GM12878 (cell line): ENCODE results near the gene GLI1. TPM values are rescaled to one million over a fixed set of nuclear protein-coding genes. Genes with fewer than 3 reads are reported as not detected.

Experiments used
- ATAC-seq: fragments of 200-7000 bp; cut with Tn5 transposase; 3 replicates; pipeline ENCODE4 v1.9.1; 2020; ENCODE audit warnings: mild to moderate bottlenecking, moderate library complexity
- BruUV-seq: library from RNA; stranded (reverse); fragments of 400-500 nt; replicated peaks from 2 replicates; lab custom pipeline; 2021; lab: Mats Ljungman, UMichigan
- CTCF ChIA-PET: fragments of 300-600 bp; sonication (Branson Sonifier 250); formaldehyde crosslinking; extraction: SDS; loops from one replicate; lab custom pipeline; 2021; ENCODE audit warnings: inconsistent platforms; lab: Yijun Ruan, JAX
- POLR2A ChIA-PET: fragments of 350-600 bp; formaldehyde crosslinking; extraction: SDS; loops from one replicate; lab custom pipeline; 2021; ENCODE audit warnings: inconsistent platforms; lab: Charles Lee
- RAD21 ChIA-PET: fragments of 300-600 bp; sonication (Branson Sonifier 250); formaldehyde crosslinking; loops from one replicate; lab custom pipeline; 2023; ENCODE audit warnings: antibody characterized with exemption; ENCODE audit not compliant: unreplicated experiment; lab: Charles Lee
- SMC1A ChIA-PET: fragments of 300-600 bp; sonication (Branson Sonifier 250); formaldehyde crosslinking; loops from one replicate; lab custom pipeline; 2023; ENCODE audit not compliant: unreplicated experiment, uncharacterized antibody; lab: Charles Lee
- DNase-seq: peaks from one replicate; pipeline ENCODE4 v3.0.0-alpha.2; 2011; ENCODE audit warnings: low read depth, low spot score
- FAIRE-seq: peaks from 3 replicates; lab custom pipeline; 2011; peaks lifted over from hg19 to GRCh38; lab: Jason Lieb, UNC
- H2AFZ ChIP-seq: 2 replicates; pipeline ENCODE4 v1.6.0; 2011; ENCODE audit warnings: low read depth, low read length, control low read depth; ENCODE audit not compliant: control insufficient read depth
- H3K27ac ChIP-seq: 2 replicates; pipeline ENCODE4 v1.5.1; 2011; ENCODE audit warnings: control low read depth; ENCODE audit not compliant: control insufficient read depth, insufficient read depth
- H3K27me3 ChIP-seq, 2 experiments: replicated peaks in 1 of 2; 2 replicates each; pipeline versions ENCODE4 v1.6.0 to v1.6.1; 2011; ENCODE audit warnings: low read length in 1 of 2; ENCODE audit not compliant: control insufficient read depth in 2 of 2, insufficient read depth in 2 of 2
- H3K36me3 ChIP-seq, 2 experiments: 2 replicates each; pipeline ENCODE4 v1.5.1; 2011; ENCODE audit warnings: low read length in 1 of 2; ENCODE audit not compliant: control insufficient read depth in 2 of 2, insufficient read depth in 2 of 2
- H3K4me1 ChIP-seq: 2 replicates; pipeline ENCODE4 v1.6.1; 2011; ENCODE audit warnings: mild to moderate bottlenecking, low read length, moderate library complexity, mixed read lengths; ENCODE audit not compliant: control insufficient read depth, insufficient read depth
- H3K4me2 ChIP-seq: 2 replicates; pipeline ENCODE4 v1.6.0; 2011; ENCODE audit warnings: control low read depth; ENCODE audit not compliant: control insufficient read depth, insufficient read depth
- H3K4me3 ChIP-seq: fragments of 200-600 bp; sonication (generic); 2 replicates; pipeline ENCODE4 v1.5.1; 2016
- H3K79me2 ChIP-seq: 2 replicates; pipeline ENCODE4 v1.6.0; 2011; ENCODE audit warnings: low read length; ENCODE audit not compliant: control insufficient read depth, insufficient read depth
- H3K9ac ChIP-seq: 2 replicates; pipeline ENCODE4 v1.8.0; 2011; ENCODE audit warnings: low read length, control low read depth, mixed read lengths; ENCODE audit not compliant: control insufficient read depth, insufficient read depth
- H3K9me3 ChIP-seq: replicated peaks from 3 replicates; pipeline ENCODE4 v1.5.1; 2011; ENCODE audit warnings: mild to moderate bottlenecking, low read length; ENCODE audit not compliant: control insufficient read depth, insufficient read depth
- H4K20me1 ChIP-seq: 2 replicates; pipeline ENCODE4 v1.6.0; 2011; ENCODE audit not compliant: control insufficient read depth, insufficient read depth
- CBX5 ChIP-seq: sonication (generic); IDR thresholded peaks from 2 replicates; pipeline ENCODE4 v1.6.1; 2016; ENCODE audit warnings: low read depth, moderate library complexity, mild to moderate bottlenecking, inconsistent platforms
- LARP7 ChIP-seq: fragments of 450-650 bp; IDR thresholded peaks from 2 replicates; pipeline ENCODE4 v1.6.1; 2017; ENCODE audit warnings: mild to moderate bottlenecking
- ZBTB33 ChIP-seq: fragments of 450-650 bp; IDR thresholded peaks from 2 replicates; pipeline ENCODE4 v1.6.1; 2017; ENCODE audit warnings: mild to moderate bottlenecking
- WGBS: methylation state at CpG from one replicate; pipeline ENCODE4 v1.1.6; 2016; ENCODE audit warnings: low lambda C conversion rate; ENCODE audit not compliant: insufficient replicate concordance, insufficient coverage; ENCODE audit errors: missing lambda C conversion rate; 5-methylcytosine and 5-hydroxymethylcytosine counted together
- in situ Hi-C: fragments of 300-500 bp; cut with MboI; formaldehyde crosslinking; loops from 9 replicates; pipeline ENCODE4 v1.14.3; 2018; ENCODE audit warnings: mixed read lengths
- intact Hi-C: fragments of 100-400 bp; cut with micrococcal nuclease; formaldehyde crosslinking; loops from one replicate; pipeline ENCODE4 v1.14.2; 2022; ENCODE audit not compliant: unreplicated experiment
- polyA plus RNA-seq, 11 experiments: library from polyadenylated mRNA; depleted of rRNA in 4 of 11; unstranded in 6 of 11; stranded (reverse) in 5 of 11; fragments of >200 nt; fragmentation: Nextera tagmentation in 4 of 11; fragmentation: Illumina TruSeq in 1 of 11; extraction: Ambion mirVana in 4 of 11; extraction: Trizol in 1 of 11; gene quantifications; 1 replicate in 1 of 11; 2 replicates in 10 of 11; pipeline versions ENCODE4 v1.2.1 to v1.2.3, GENCODE V29; 2011 to 2016; ENCODE audit warnings: inconsistent platforms in 2 of 11, missing spikeins in 2 of 11, low read depth in 1 of 11
- total RNA-seq, 4 experiments: library from RNA; depleted of rRNA in 3 of 4; stranded (reverse); fragments of >200 nt in 3 of 4; fragmentation: Illumina TruSeq in 1 of 4; extraction: Trizol in 1 of 4; gene quantifications; 2 replicates each; pipeline versions ENCODE4 v1.2.1 to v1.2.3, GENCODE V29; 2013 to 2021
- TF ChIP-seq, protein P1 (sequence below): IDR thresholded peaks from 2 replicates; pipeline ENCODE4 v1.6.1; 2012; ENCODE audit warnings: improper control_type of control experiment, low read depth, low read length; ENCODE audit not compliant: insufficient replicate concordance

The GLI1 gene
- total and polyA plus RNA-seq, 10 of the 15 experiments (the other 5 are each of a cell fraction or from before 2014, with no cell fraction given), result 0.27 to 1.2 (median 0.49) TPM

GRCh38 chr12:57444744-57445143 lies 14.8 kb upstream of the GLI1 start:
- RAD21 ChIA-PET, result interaction anchor here (0.5 to 1.5 kb wide), 3 partner anchors 8 to 41 kb away, joined by 3 to 5 read pairs (median 3); partner anchors contain the start of gene GLI1
- CTCF ChIA-PET, result interaction anchor here (0.7 to 6.3 kb wide), 7 partner anchors 9 to 238 kb away, joined by 3 to 49 read pairs (median 6); partner anchors contain the start of gene INHBE
- no peaks in the 10 kb centered on the region for H3K79me2 ChIP-seq
- H3K9me3 ChIP-seq, result no peaks in the 10 kb centered on the region; the same call in 1 of the 3 replicates
- H3K4me2 ChIP-seq, result no peak overlapping the region
- no peaks in the 10 kb centered on the region for H3K27me3 ChIP-seq
- H3K4me3 ChIP-seq, result no peak overlapping the region
- ATAC-seq (no peak), DNase-seq (no peak), FAIRE-seq (no peak)
- TF ChIP-seq LARP7 (no peak), ZBTB33 (no peak), CBX5 (no peak)
- TF ChIP-seq, protein P1, sequence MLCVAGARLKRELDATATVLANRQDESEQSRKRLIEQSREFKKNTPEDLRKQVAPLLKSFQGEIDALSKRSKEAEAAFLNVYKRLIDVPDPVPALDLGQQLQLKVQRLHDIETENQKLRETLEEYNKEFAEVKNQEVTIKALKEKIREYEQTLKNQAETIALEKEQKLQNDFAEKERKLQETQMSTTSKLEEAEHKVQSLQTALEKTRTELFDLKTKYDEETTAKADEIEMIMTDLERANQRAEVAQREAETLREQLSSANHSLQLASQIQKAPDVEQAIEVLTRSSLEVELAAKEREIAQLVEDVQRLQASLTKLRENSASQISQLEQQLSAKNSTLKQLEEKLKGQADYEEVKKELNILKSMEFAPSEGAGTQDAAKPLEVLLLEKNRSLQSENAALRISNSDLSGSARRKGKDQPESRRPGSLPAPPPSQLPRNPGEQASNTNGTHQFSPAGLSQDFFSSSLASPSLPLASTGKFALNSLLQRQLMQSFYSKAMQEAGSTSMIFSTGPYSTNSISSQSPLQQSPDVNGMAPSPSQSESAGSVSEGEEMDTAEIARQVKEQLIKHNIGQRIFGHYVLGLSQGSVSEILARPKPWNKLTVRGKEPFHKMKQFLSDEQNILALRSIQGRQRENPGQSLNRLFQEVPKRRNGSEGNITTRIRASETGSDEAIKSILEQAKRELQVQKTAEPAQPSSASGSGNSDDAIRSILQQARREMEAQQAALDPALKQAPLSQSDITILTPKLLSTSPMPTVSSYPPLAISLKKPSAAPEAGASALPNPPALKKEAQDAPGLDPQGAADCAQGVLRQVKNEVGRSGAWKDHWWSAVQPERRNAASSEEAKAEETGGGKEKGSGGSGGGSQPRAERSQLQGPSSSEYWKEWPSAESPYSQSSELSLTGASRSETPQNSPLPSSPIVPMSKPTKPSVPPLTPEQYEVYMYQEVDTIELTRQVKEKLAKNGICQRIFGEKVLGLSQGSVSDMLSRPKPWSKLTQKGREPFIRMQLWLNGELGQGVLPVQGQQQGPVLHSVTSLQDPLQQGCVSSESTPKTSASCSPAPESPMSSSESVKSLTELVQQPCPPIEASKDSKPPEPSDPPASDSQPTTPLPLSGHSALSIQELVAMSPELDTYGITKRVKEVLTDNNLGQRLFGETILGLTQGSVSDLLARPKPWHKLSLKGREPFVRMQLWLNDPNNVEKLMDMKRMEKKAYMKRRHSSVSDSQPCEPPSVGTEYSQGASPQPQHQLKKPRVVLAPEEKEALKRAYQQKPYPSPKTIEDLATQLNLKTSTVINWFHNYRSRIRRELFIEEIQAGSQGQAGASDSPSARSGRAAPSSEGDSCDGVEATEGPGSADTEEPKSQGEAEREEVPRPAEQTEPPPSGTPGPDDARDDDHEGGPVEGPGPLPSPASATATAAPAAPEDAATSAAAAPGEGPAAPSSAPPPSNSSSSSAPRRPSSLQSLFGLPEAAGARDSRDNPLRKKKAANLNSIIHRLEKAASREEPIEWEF, result no peak
- H3K27ac ChIP-seq, result no peak overlapping the region
- H3K4me1 ChIP-seq, result no peaks in the 10 kb centered on the region
- H3K9ac ChIP-seq, result no peak overlapping the region
- in situ Hi-C loops, result no loop called here
- no peaks in the 10 kb centered on the region for H4K20me1 ChIP-seq
- BruUV-seq, result no TSS peak
- 69% methylated on average over 5 of the region's 5 CpGs for WGBS
- no peak overlapping the region for H2AFZ ChIP-seq
- SMC1A ChIA-PET, result interaction anchor here (0.9 kb wide), 1 partner anchor 9 kb away, joined by 3 read pairs; no protein-coding TSS in a partner anchor
- POLR2A ChIA-PET, result interaction anchor here (0.8 to 2.3 kb wide), 2 partner anchors 11 to 136 kb away, joined by 4 to 5 read pairs; partner anchors contain the start of gene INHBE
- H3K36me3 ChIP-seq, result no peaks in the 10 kb centered on the region
- intact Hi-C loops, result no loop called here
